Fibroblast of peridontal ligament (primary cell): ENCODE data around the gene AADACL3.
A peak's percentile ranks its signal among the peaks of the same experiment; 100 is the strongest.
"Not testable (repeated sequence)": the region's sequence is repeated elsewhere in the genome, so short reads cannot be mapped to it uniquely, and the experiment has no call there.

Experiments
- DNase-seq: peaks from one replicate; pipeline ENCODE4 v3.0.0-alpha.2; 2010; ENCODE audit errors: extremely low read depth

AADACL3 gene, protein sequence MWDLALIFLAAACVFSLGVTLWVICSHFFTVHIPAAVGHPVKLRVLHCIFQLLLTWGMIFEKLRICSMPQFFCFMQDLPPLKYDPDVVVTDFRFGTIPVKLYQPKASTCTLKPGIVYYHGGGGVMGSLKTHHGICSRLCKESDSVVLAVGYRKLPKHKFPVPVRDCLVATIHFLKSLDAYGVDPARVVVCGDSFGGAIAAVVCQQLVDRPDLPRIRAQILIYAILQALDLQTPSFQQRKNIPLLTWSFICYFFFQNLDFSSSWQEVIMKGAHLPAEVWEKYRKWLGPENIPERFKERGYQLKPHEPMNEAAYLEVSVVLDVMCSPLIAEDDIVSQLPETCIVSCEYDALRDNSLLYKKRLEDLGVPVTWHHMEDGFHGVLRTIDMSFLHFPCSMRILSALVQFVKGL

DNA sequence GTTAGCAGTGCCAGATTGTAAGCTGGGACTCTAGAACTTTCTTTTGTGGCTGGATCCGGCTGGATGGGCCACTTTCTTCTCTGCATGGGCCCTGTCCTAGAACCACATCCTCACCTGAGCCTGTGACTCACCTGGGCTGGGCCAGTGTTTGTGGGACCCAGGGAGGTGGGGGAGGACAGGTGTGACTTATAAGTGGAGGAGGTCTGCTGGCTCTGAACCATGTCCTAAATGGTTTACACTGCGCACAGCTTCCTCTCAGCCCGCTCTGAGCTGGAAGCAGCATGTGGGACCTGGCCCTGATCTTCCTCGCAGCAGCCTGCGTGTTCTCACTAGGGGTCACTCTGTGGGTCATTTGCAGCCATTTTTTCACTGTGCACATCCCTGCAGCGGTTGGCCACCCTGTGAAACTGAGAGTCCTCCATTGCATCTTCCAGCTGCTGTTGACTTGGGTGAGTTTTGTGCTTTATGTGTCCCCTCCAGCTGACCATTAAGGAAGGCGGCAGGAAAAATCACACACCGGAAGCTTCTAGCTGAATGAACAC lies at the start of gene AADACL3:
TSS of gene AADACL3 (plus strand) at position 215 of the 542 bp plus-strand sequence. CDS start at position 282, 67 bp downstream.
- DNase-seq: no peak

DNA sequence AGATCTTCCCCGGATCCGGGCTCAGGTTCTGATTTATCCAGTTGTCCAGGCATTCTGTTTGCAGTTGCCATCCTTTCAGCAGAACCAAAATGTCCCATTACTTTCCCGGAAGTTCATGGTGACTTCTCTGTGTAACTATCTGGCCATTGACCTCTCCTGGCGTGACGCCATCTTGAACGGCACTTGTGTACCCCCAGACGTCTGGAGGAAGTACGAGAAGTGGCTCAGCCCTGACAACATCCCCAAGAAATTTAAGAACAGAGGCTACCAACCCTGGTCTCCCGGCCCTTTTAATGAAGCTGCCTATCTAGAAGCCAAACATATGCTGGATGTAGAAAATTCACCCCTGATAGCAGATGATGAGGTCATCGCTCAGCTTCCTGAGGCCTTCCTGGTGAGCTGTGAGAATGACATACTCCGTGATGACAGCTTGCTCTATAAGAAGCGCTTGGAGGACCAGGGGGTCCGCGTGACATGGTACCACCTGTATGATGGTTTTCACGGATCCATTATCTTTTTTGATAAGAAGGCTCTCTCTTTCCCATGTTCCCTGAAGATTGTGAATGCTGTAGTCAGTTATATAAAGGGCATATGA lies 49.7 kb upstream of the AADACL3 start:
- DNase-seq: no peak

DNA sequence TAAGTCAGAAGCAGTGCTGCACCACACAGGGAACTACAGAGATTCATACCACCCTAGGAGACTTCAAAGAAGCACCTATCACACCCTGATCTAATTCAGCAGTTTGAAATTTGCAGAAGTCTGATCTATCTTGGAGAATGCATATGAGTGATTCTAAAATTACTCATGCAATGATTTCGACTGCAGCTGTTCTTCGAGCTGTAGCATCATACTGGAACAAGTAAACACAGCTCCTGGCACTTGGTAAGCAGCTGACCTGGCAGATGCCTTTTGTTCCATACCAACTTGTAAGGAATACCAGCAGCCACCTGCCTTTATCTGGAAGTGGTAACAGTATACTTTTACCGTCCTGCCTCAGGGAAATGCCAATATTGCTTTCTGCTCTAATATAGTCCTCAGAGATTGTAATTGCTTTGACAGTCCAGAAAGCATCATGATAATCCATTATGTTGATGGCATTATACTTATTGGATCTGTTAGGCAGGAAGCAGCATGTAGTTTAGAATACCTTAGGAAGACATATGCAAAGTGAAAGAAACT lies 46.3 kb upstream of the AADACL3 start:
- DNase-seq: peak; percentile 6

DNA sequence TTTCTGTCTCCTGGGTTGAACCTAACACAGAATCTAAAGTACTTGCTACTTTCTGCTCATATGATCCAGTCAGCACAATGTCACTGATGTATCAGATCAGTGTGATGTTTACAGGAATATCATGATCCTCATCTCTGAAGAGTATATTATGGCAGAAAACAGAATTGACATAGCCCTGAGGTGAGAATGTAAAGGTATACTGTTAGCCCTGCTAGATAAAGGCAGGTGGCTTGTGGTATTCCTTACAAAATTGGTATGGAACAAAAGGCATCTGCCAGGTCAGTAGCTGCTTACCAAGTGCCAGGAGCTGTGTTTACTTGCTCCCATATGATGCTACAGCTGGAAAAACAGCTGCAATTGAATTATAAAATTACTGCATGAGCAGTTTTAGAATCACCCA lies 41.6 kb upstream of the AADACL3 start:
- no peak for DNase-seq

DNA sequence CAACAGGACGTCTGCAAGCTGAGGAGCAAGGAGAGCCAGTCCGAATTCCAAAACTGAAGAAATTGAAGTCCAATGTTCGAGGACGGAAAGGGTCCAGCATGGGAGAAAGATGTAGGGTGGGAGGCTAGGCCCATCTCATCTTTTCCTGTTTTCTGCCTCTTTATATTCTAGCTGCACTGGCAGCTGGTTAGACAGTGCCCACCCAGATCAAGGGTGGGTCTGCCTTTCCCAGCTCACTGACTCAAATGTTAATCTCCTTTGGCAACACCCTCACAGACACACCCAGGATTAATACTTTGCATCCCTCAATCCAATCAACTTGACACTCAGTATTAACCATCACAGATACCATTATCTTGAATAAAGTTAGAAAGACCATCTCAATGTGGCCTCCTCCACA lies 39.8 kb upstream of the AADACL3 start:
- DNase-seq: not testable (repeated sequence)

DNA sequence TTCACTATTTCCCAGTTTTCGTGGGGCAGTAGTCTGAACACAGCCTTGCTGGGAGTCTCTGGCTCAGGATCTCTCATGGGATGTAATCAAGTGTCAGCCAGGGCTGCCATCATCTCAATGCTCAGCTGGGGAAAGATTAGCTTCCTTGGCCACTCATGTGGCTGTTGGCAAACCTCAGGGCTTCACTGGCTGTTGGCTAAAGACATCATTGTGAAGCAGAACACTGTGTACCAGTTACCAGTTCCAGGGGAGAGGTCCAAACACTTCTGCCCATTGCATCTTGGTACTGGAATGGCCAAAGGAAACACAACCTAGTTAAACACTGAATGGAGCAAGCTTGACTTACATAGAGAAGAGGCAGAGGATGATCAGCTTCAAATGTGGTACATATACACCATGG lies 38.3 kb upstream of the AADACL3 start:
- no peak for DNase-seq

DNA sequence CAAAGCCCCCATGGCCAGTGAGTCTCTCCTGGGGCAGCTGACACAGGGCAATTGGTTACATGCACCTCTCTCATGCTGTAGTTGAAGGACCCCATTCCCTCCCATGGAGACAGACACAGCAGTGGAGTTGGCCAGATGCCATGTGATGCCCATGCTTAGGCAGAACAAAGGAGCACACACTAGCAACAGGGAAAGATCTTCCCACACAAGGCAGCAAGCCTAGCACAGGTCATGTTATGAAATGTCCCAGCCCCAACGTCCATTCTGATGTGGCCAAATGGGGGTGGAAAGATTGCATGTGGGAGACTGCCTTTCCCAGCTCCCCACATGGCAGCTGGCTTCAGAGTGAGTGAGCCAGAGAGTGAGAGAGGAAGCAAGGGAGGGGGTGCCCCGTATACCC lies 37.6 kb upstream of the AADACL3 start:
- DNase-seq: no peak

DNA sequence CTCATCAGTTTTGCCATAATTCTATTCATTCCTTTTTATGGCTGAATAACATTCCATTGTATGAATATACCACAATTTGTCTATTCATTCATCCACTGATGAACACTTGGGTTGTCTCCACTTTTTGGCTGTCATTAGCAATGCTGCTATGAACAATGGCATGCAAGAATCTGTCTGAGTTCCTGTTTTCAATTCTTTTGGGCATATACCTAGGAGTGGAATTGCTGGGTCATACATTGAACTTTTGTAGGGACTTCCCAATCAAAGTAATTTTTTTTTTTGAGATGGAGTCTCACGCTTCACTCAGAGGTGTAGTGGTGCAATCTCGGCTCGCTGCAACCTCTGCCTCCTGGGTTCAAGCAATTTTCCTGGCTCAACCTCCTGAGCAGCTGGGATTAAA lies 37.1 kb upstream of the AADACL3 start:
- DNase-seq: no peak

DNA sequence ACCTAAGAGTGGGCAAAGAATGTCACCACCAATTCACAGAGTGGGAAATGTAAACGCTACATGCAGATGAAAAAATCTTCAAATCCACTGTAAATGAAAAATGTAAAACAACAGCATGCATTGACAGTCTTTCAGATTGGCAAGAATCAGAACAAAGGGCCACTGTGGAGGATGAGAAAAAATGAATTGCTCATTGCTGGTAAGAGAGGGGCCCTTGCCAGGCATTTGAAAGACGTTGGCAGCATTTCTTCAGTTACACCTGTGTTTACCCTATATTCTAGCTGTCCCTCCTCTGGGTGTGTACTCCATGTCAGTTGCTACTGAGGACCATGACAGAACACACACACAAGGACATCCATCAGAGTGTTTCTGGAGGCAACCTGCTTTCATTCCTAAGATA lies 25.8 kb upstream of the AADACL3 start:
- no peak for DNase-seq

DNA sequence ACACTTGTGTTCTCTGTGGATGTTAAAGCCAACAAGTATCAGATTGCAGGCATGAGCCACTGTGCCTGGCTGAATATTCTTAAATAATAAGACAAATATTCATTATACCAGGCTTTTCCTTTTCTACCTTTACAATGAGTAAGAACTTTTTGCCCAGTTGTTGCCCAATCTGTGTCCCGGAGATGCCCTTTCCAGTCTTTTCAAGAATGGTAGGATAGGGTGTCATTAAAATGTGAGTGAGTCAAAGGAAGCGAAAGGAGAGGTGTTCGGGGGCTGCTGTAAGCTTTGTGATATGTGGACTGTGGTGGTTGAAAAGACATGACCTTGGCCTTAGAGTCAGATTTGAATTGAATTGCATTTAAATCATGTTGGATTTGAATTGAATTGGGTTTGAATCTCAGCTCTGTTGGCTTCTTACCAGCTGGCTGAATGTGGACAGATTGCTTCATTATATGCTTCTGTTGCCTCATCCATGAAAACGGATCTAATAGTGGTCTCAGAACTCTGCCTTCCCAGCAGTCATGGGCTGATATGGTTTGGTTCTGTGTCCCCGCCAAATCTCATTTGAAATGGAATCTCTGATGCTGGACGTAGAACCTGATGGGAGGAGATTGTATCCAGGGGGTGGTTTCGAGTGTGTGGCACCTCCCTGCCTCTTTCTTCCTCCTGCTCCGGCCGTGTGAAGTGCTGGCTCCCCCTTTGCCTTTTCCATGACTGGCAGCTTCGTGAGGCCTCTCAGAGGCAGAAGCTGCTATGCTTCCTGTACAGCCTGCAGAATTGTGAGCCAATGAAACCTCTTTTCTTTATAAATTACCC lies 22.7 kb upstream of the AADACL3 start:
- peak; percentile 54 for DNase-seq

DNA sequence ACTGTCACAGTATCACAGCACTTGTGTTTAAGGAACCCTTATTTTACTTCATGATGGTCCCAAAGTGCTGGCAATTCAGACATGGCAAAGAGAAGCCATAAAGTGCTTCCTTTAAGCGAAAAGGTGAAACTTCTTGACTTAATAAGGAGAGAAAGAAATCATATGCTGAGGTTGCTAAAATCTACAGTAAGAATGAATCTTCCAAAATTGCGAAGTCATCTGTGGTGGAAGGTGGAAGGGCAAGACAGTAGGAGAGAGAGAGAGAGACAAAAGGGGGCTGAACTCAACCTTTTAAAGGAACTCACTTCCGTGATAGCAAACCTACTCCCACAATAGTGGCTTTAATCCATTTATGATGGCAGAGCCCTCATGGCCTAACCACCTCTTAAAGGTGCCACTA lies 19.3 kb upstream of the AADACL3 start:
- DNase-seq: no peak

DNA sequence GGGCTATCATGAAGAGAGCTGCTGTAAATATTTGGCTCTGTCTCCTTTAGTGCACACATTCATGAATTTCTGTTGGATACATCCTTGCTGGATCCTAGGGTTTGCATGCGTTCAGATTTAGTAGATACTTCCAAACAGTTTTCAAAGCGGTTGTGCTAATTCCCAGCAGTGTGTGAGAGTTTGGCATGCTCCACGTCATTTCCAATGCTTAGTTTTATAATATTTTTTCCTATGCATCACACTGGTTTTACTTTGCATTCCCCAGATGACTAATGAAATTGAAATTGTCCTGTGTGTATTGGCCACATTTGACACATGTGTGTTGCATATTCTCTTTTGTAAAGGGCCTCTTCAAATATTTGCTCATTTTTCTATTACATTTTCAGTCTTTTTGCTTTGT lies 18.5 kb upstream of the AADACL3 start:
- peak; percentile 66 for DNase-seq

DNA sequence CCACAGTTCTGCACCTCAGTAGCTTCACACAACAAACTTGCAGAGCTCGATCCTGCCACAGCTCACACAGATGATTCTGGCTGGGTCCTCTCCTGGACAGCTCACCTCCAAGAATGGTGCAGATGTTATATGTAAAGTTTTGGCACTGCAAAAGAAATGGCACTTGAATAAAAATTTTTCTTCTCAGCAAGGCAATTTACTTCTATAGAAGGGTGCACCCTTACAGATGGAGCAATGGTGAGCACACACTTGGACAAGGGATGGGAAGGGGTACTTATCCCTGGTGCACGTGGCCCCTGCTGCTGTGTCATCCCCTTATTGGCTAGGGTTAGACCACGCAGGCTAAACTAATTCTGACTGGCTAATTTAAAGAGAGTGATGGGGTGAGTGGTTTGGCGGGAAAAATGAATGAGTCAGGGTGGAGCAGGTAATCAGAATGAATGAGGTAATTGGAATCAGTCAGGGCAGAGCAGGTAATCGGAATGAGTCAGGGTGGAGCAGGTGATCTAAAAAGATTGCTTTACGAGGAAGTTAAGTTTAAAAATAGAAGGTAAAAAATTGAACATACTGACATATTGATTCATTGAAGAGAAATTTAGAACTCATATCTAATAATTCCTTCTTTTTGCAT lies 12.0 kb upstream of the AADACL3 start:
- DNase-seq: no peak

DNA sequence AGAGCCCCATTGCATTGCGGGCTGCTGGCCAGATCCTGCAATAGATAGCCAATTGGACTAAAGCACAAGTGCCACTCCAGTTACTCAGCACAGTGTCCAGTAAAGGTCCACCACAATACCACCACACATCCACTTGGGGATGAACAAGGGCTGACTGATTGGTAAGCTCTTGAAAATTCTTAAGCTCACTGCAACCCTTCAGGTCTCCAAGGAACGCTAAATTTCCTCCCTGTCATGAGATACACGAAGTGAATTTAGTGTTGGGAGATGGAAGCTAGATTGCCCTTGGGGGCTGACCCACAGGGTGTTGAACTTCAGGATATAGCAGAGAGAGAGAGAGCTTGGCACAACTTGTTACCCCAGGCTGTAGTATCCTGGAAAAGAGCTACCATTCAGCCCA lies 9.8 kb upstream of the AADACL3 start:
- DNase-seq: no peak

DNA sequence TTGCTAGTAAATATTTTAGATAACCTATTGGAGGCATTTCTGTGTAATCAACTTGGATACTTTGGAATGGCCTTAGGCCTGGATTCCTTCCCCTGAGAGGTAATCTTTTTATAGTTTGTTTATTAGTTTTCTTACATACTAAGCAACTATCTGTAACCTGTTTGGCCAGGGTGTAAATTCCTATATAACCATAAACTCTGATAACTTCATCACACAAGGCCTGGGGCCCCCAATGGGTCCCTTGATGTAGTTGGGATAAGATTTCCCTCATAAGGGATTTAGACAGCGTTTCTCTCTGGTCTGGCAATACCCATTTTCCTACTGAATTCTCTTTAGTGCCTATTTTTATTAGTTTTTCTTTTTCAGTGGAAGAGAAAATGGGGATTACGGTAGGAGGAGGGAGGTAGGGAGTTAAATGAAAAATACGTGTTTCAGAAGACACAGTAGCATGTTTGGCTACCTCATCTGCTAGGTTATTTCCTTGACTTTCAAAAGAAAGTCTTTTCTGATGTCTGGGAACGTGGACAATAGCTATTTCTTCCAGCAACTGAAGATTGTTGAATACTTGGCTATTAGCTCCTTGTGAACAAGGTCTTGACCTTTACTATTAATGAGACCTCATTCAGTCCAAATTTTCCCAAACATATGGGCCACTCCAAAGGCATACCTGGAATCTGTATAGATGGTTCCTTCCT lies 7.4 kb upstream of the AADACL3 start:
- DNase-seq: no peak

DNA sequence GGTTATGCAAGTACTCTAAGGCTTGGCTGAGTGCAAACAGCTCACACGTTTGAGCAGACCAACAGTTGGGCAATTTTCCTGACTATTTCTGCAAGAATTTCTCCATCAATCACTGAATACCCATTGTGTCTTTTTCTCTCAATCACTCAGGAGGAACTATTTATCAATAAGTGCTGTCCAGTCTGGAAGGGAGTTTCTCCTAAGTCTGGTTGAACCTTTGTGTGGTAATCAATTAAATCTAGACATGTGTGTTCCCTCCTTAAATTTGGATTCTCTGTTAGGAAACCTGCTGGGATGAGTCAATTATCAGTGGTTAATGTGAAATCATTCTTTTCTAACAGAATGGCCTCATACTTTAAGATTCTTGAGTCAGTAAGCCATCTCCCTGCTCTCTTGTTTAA lies 6.8 kb upstream of the AADACL3 start:
- peak; percentile 18 for DNase-seq

DNA sequence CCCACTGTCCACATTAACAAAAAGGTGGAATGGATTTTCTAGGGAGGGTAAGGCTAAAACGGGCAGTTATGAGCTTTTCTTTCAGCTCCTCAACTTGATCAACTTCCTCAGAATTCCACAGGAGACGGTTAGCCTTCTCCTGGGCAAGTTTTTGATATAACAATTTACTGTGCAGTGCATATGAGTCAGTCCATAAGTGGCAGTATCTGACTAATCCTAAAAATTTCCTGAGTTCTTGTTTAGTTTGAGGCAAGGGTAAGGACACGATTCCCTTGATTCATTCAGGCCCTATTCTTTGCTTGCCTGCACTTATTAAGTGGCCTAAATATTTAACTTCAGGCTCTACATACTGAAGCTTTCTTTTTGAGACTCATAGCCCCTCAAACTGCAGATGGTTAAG lies 6.2 kb upstream of the AADACL3 start:
- DNase-seq: peak; percentile 15

DNA sequence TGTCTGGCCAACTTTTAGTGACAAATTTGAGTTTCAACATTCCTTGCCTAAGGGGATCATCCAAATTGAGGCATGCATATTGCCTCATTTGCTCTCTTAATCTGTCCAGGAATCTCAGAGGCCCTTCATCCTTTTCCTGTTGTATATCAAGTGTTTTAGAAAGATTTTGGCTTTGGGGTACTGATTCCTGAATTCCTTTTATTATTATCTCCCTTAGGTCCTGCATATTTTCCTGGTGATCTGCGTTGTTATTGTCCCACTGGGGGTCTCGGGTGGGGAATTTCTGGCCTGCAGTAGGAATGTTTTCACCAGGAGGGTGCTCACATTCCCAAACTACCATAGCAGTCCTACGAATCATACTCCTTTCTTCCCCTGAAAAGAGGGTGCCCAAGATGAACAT lies 4.4 kb upstream of the AADACL3 start:
- DNase-seq: peak; percentile 10

DNA sequence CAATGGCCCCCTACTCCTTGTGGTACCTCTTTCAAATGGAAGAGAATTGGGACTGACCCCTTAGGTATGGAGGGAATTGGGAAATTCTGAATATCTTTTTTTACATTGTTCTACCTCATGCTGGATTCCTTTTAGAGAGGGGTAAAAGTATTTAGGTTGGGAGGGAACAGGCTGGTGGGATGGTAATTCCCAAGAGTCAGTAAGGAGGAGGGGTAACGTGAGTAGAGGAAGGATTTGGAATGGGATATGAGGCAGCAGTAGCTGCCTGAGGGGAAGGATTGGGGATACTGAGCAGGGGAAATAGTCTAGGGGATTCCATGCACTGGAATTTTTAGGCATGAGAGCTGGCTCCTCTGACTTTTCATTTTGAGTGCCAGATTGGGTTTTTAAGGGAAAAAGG lies 3.8 kb upstream of the AADACL3 start:
- no peak for DNase-seq

DNA sequence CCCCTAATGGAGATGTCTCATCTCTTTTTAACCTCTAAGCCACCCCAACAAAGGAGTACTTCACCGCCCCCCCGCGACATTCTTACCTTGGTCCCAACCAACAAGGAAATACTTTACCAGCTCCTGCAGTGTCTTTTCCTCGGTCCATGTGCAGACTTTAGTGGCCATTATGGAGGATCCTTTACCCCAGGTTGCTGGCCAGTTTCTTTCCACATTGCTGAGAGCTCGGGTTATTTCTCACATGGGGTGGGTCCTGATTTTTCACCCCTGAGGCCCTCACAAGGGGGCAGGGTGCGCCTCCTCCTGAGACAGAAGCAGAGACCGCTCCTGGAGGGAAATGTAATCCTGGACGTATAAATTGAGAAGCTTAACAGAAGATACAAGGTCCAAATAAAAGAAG lies 3.0 kb upstream of the AADACL3 start:
- no peak for DNase-seq

DNA sequence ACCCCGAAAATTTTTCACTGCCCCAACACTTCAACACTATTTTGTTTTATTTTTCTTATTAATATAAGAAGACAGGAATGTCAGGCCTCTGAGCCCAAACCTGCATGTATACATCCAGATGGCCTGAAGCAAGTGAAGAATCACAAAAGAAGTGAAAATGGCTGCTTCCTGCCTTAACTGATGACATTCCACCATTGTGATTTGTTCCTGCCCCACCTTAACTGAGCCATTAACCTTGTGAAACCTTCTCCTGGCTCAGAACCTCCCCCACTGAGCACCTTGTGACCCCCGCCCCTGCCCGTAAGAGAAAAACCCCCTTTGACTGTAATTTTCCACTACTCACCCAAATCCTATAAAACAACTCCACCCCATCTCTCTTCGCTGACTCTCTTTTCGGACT lies 2.3 kb upstream of the AADACL3 start:
- DNase-seq: not testable (repeated sequence)
